Measurements from ENCODE around the gene VGF. TPM values are rescaled to one million over a fixed set of nuclear protein-coding genes. Genes with fewer than 3 reads are reported as not detected.

Gene VGF
- total RNA-seq, 2 experiments from 2014 or later = 0.29 to 0.53 TPM

GRCh38 chr7:101163279-101164070 lies 1.9 kb downstream of the VGF start:
- H3K4me3 Mint-ChIP-seq = peak overlapping the region; percentile 74
- H3K36me3 Mint-ChIP-seq (ENCODE audit: low read depth) = peaks cover 13% of the 10 kb centered on the region
- ATAC-seq (peak; percentile 41), DNase-seq (peak; percentile 66)
- H3K27me3 Mint-ChIP-seq (ENCODE audit: low read depth) = peaks cover 39% of the 10 kb centered on the region
- ChIA-PET CTCF (interaction anchor here (0.5 to 3.5 kb wide), 4 partner anchors 19 to 169 kb away, joined by 3 to 16 read pairs (median 4); no protein-coding TSS in a partner anchor), POLR2A (interaction anchor here (0.8 kb wide), 1 partner anchor 275 kb away, joined by 3 read pairs; no protein-coding TSS in a partner anchor)
- no peaks in the 10 kb centered on the region for H3K9me3 Mint-ChIP-seq (ENCODE audit: insufficient read depth)
- no peak overlapping the region for H3K27ac Mint-ChIP-seq
- peaks cover 31% of the 10 kb centered on the region for H3K4me1 Mint-ChIP-seq (ENCODE audit: low read depth)

- ATAC-seq (peak; percentile 25), DNase-seq (no peak)
- peaks cover 31% of the 10 kb centered on the region for H3K27me3 Mint-ChIP-seq (ENCODE audit: low read depth)
- peaks cover 28% of the 10 kb centered on the region for H3K4me1 Mint-ChIP-seq (ENCODE audit: low read depth)
- ChIA-PET POLR2A (interaction anchor here (0.8 kb wide), 1 partner anchor 274 kb away, joined by 3 read pairs; no protein-coding TSS in a partner anchor), CTCF (interaction anchor here (0.5 to 3.5 kb wide), 5 partner anchors 19 to 169 kb away, joined by 3 to 16 read pairs (median 3); no protein-coding TSS in a partner anchor)
- no peaks in the 10 kb centered on the region for H3K9me3 Mint-ChIP-seq (ENCODE audit: insufficient read depth)
- H3K4me3 Mint-ChIP-seq = peak overlapping the region; percentile 59
- no peak overlapping the region for H3K27ac Mint-ChIP-seq
- H3K36me3 Mint-ChIP-seq (ENCODE audit: low read depth) = peaks cover 17% of the 10 kb centered on the region
Observed at GRCh38 chr7:101162551-101163278, 2.7 kb downstream of the VGF start.

- peaks cover 26% of the 10 kb centered on the region for H3K4me1 Mint-ChIP-seq (ENCODE audit: low read depth)
- no peaks in the 10 kb centered on the region for H3K9me3 Mint-ChIP-seq (ENCODE audit: insufficient read depth)
- peak overlapping the region; percentile 59 for H3K4me3 Mint-ChIP-seq
- no peak for DNase-seq
- no peak for ATAC-seq
- H3K27me3 Mint-ChIP-seq (ENCODE audit: low read depth) = peaks cover 23% of the 10 kb centered on the region
- no peak overlapping the region for H3K27ac Mint-ChIP-seq
- CTCF ChIA-PET = interaction anchor here (0.9 to 3.5 kb wide), 2 partner anchors 18 to 54 kb away, joined by 3 to 16 read pairs; no protein-coding TSS in a partner anchor
- peaks cover 24% of the 10 kb centered on the region for H3K36me3 Mint-ChIP-seq (ENCODE audit: low read depth)
- POLR2A ChIA-PET = no interaction called here
Observed at GRCh38 chr7:101161692-101162471, 3.5 kb downstream of the VGF start.

- H3K9me3 Mint-ChIP-seq (ENCODE audit: insufficient read depth) = no peaks in the 10 kb centered on the region
- H3K27me3 Mint-ChIP-seq (ENCODE audit: low read depth) = peaks cover 15% of the 10 kb centered on the region
- peaks cover 27% of the 10 kb centered on the region for H3K36me3 Mint-ChIP-seq (ENCODE audit: low read depth)
- no peak for ATAC-seq
- peaks cover 22% of the 10 kb centered on the region for H3K4me1 Mint-ChIP-seq (ENCODE audit: low read depth)
- DNase-seq = no peak
- H3K27ac Mint-ChIP-seq = no peak overlapping the region
- H3K4me3 Mint-ChIP-seq = no peak overlapping the region
- ChIA-PET CTCF (interaction anchor here (3.5 kb wide), 1 partner anchor 17 kb away, joined by 16 read pairs; no protein-coding TSS in a partner anchor), POLR2A (no interaction called here)
Observed at GRCh38 chr7:101160910-101161309, 4.5 kb downstream of the VGF start.

GRCh38 chr7:101159696-101160674 lies 5.4 kb downstream of the VGF start:
- ChIA-PET POLR2A (no interaction called here), CTCF (interaction anchor here (3.5 to 5.1 kb wide), 2 partner anchors 16 kb away, joined by 16 to 72 read pairs; no protein-coding TSS in a partner anchor)
- H3K4me3 Mint-ChIP-seq = no peak overlapping the region
- no peaks in the 10 kb centered on the region for H3K9me3 Mint-ChIP-seq (ENCODE audit: insufficient read depth)
- no peak overlapping the region for H3K27ac Mint-ChIP-seq
- H3K27me3 Mint-ChIP-seq (ENCODE audit: low read depth) = peaks cover 5% of the 10 kb centered on the region
- ATAC-seq (no peak), DNase-seq (no peak)
- peaks cover 27% of the 10 kb centered on the region for H3K36me3 Mint-ChIP-seq (ENCODE audit: low read depth)
- peaks cover 21% of the 10 kb centered on the region for H3K4me1 Mint-ChIP-seq (ENCODE audit: low read depth)

- DNase-seq = no peak
- Mint-ChIP-seq H3K4me3 (no peak overlapping the region), H3K9me3 (ENCODE audit: insufficient read depth) (no peaks in the 10 kb centered on the region), H3K36me3 (ENCODE audit: low read depth) (peaks cover 27% of the 10 kb centered on the region), H3K27ac (peak overlapping the region; percentile 34), H3K27me3 (ENCODE audit: low read depth) (peaks cover 9% of the 10 kb centered on the region), H3K4me1 (ENCODE audit: low read depth) (peaks cover 14% of the 10 kb centered on the region)
- ChIA-PET CTCF (interaction anchor here (1.8 to 5.1 kb wide), 5 partner anchors 13 to 158 kb away, joined by 4 to 72 read pairs (median 11); no protein-coding TSS in a partner anchor), POLR2A (no interaction called here)
- ATAC-seq = no peak
Observed at GRCh38 chr7:101156866-101157589, 8.3 kb downstream of the VGF start.

- H3K36me3 Mint-ChIP-seq (ENCODE audit: low read depth) = peaks cover 25% of the 10 kb centered on the region
- no peaks in the 10 kb centered on the region for H3K9me3 Mint-ChIP-seq (ENCODE audit: insufficient read depth)
- CTCF ChIA-PET = interaction anchor here (1.4 to 5.1 kb wide), 5 partner anchors 12 to 126 kb away, joined by 4 to 72 read pairs (median 11); no protein-coding TSS in a partner anchor
- H3K27me3 Mint-ChIP-seq (ENCODE audit: low read depth) = peaks cover 11% of the 10 kb centered on the region
- no peak overlapping the region for H3K27ac Mint-ChIP-seq
- ATAC-seq (no peak), DNase-seq (no peak)
- H3K4me1 Mint-ChIP-seq (ENCODE audit: low read depth) = peaks cover 14% of the 10 kb centered on the region
- no peak overlapping the region for H3K4me3 Mint-ChIP-seq
- POLR2A ChIA-PET = no interaction called here
Observed at GRCh38 chr7:101156277-101156676, 9.1 kb downstream of the VGF start.

GRCh38 chr7:101155303-101155702 lies 10.1 kb downstream of the VGF start:
- Mint-ChIP-seq H3K4me1 (ENCODE audit: low read depth) (peaks cover 14% of the 10 kb centered on the region), H3K4me3 (peak overlapping the region; percentile 80), H3K27ac (no peak overlapping the region), H3K9me3 (ENCODE audit: insufficient read depth) (no peaks in the 10 kb centered on the region), H3K27me3 (ENCODE audit: low read depth) (peaks cover 14% of the 10 kb centered on the region), H3K36me3 (ENCODE audit: low read depth) (peaks cover 21% of the 10 kb centered on the region)
- ATAC-seq = no peak
- CTCF ChIA-PET = interaction anchor here (0.7 to 5.1 kb wide), 6 partner anchors 11 to 135 kb away, joined by 3 to 72 read pairs (median 4); no protein-coding TSS in a partner anchor
- POLR2A ChIA-PET = no interaction called here
- no peak for DNase-seq

GRCh38 chr7:101154693-101155102 lies 10.7 kb downstream of the VGF start:
- ATAC-seq (peak; percentile 46), DNase-seq (no peak)
- Mint-ChIP-seq H3K4me3 (peak overlapping the region; percentile 80), H3K27me3 (ENCODE audit: low read depth) (peaks cover 17% of the 10 kb centered on the region), H3K27ac (no peak overlapping the region), H3K4me1 (ENCODE audit: low read depth) (peaks cover 14% of the 10 kb centered on the region), H3K36me3 (ENCODE audit: low read depth) (peaks cover 17% of the 10 kb centered on the region), H3K9me3 (ENCODE audit: insufficient read depth) (no peaks in the 10 kb centered on the region)
- CTCF ChIA-PET = interaction anchor here (0.9 to 5.1 kb wide), 6 partner anchors 11 to 136 kb away, joined by 3 to 72 read pairs (median 8); no protein-coding TSS in a partner anchor
- POLR2A ChIA-PET = no interaction called here

Measured in activated CD8-positive, alpha-beta T cell treated with anti-CD3 and anti-CD28 coated beads, Interleukin-2, amount 10 ng/mL, durations not matched to agents 7 days and 5 days (primary cell).